C1 segment of cervical spinal cord (tissue), 14 donors: ENCODE results near the gene HBS1L.

Source experiments
- DNase-seq, 14 donors: peaks; one replicate each; lab custom pipeline; 2025; lab: John Stamatoyannopoulos, UW

Gene HBS1L

DNA sequence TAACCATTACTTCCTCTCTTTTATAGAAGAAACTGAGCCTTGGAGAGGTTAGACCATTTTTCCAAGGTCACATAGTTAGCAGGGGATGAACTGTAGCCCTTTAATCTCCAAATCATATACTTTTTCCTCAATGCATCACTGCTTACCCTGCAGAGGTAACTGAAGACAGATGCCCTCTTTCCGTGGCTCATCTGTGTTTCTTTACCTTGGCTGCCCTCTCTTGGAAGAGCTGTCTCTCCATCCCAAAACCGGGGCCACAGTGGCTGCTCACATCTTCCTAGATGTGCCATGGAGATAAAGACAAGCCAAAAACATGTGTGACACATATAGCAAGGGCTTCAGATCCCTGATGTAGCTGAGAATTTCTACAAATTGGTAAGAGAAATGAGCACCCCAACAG is 104.1 kb downstream of the HBS1L start:
- no peak for DNase-seq

DNA sequence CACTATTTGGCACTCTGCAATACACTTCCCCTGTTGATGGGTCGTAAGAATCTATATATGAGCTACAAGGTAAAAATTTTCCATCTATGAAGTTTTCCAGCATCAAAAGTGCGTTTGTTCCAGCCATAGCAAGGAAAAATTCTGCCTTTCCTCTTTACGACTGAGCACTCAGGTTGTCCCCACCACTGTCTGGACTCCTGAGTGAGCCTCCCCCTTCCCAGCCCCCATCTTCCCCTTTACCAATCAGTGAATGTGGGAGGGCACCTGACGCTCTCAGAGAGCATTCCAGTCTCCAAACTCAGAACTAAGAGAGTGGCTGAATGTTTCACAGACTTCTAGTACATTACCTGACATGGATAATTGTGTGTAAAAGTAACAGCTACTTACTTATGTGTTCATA is 104.7 kb downstream of the HBS1L start, which contains the start of gene ALDH8A1:
Gene ALDH8A1 (minus strand): TSS at position 175 of the 400 bp plus-strand sequence. CDS start 48 bp downstream, at position 127.
- no peak for DNase-seq

DNA sequence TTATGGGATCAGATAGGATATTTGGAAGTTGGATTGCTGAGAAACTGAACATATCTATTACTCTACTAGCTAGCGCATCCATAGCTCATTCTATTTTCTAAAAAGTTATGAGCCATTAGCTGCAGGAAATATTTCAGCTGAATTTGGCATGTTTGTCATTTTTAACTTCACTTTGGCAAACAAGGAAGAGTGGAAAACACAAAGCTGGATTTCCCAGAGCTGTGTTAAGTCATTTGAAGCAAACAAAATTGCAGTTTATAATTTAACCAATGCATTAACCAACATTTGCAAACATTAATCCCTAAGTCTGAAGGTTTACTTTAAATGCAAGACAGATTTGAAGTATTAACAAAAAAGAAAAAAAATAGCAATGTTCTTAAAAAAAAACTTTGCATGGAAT is 105.9 kb downstream of the HBS1L start:
- DNase-seq = no peak

DNA sequence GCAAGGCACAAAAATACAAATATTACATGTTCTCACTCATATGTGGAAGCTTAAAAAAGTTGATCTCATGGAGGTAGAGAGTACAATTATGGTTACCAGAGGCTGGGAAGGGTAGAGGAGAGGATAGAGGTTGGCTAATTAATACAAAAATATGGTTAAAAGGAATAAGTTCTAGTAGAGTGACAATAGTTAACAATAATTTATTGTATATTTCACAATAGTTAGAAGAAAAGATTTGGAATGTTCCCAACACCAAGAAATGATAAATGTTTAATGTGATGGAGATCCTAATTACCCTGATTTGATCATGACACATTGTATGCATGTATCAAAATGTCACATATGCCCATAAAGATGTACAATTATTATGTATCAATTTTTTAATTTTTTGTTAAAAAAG is 106.5 kb downstream of the HBS1L start:
- no peak for DNase-seq

DNA sequence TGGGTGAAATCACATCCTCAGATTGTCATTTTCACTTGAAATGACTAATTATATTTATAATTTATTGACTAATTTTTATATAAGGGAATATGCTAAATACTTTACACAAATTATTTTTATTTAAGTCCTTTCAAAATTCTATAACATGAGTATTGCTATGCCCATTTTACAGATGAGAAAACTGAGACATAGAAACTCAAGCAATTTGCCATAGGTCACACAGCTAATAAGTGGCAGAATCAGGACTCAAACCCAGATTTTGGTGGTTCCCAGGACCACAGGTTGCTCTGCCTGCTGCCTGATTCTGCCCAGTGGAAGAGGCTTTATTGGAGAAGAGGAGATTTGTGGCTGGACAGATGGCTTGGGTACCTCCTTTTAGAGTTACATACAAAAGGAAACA is 109.6 kb downstream of the HBS1L start:
- DNase-seq = no peak

DNA sequence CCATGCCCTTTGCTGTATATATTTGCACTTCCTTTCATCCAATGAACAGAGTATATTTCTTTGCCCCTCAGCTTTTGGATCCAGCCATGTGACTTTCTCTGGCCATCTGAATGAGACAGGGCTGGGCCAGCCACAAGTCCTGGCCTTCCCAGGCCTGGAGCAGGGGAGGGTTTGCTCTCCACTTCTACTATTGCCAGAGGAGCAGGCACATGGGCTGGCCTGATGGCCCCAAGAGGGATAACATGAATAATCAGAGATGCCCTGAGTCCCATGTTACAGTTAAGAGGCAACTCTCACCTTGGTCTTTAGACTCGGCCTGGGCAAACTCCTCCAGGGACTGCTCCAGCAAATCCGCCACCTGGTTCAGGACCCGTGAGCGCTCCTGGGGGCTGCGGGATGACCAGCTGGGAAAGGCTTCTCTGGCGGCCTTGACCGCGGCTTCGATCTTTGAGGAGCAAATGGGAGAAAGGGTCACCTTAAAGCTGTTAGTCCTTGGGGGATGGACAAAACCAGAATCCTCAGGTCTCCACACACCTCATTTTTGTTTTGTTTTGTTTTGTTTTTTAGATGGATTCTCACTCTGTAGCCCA is 111.0 kb downstream of the HBS1L start:
- no peak for DNase-seq

DNA sequence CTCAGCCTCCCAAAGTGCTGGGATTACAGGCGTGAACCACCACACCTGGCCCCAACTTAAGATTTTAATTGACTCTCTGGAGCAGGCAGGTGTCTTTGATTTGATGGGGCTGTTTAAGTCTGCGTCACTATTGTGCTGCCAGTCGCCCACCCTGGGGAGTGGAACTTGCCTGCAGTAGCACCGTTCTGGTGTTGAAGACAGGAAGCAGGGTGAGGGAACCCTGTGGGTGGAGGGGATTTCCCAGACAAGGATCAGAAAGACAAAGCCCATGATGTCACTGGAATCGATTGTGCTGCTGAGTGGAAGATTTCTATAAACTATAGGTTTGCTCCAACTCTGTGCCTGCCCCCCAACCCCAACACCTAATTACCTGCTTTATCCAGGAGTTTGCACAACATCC is 115.7 kb downstream of the HBS1L start:
- no peak for DNase-seq

DNA sequence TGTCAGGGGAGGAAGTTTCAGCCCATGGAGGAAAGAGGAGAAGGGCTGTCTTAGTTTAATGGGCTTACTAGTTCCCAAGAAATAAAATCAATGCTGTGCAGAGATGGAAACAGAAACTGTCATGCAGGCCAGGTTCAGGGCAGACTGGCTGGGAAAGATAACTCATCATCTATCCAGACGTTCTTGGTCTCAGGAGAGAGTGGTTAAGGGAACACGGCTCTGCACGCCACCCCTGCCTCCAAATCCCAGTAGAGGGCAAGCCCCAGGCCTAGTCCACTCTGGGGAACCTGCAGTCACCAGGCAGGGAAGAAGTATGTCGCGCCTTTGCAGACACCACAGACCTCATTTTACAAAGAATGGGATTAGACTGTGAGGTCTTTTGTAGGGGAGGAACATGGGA is 117.2 kb downstream of the HBS1L start:
- no peak for DNase-seq

DNA sequence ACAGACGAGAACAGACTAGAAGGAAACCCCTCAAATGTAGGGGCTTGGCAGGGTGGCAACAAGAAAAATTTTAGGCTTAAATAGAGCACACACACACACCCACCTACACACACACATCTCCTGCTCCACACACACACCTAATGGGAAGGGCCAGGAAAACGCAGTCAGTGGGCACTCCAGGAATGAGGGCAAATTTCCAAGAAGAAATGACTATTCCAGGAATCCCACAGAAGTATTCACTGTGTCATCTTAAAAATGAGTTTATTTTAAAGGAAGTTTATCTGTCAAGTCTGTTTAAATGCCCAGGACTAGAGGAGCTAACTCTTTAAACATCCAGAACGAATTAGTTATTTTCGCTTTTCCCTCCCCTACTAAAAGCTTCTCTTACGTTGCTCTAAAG is 117.7 kb downstream of the HBS1L start:
- DNase-seq = no peak

DNA sequence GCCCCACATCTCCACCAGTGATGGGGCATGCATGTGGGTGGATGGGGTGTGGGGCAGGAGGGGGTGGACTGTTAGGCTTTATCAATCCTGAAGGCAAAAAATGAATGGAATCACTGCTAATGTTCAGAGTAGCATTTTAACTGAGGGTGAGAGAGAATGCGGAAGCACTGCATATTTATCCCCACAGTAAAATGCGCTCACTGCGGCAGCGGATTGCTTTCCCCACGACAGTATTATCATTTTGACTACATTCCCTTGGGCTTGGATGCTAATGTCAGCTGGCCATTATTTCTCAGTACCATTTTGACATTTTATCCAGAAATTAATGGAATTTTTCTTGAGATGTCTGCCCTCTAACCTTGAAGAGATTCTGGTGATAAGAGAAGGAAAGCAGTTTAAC is 118.1 kb downstream of the HBS1L start:
- DNase-seq = no peak

DNA sequence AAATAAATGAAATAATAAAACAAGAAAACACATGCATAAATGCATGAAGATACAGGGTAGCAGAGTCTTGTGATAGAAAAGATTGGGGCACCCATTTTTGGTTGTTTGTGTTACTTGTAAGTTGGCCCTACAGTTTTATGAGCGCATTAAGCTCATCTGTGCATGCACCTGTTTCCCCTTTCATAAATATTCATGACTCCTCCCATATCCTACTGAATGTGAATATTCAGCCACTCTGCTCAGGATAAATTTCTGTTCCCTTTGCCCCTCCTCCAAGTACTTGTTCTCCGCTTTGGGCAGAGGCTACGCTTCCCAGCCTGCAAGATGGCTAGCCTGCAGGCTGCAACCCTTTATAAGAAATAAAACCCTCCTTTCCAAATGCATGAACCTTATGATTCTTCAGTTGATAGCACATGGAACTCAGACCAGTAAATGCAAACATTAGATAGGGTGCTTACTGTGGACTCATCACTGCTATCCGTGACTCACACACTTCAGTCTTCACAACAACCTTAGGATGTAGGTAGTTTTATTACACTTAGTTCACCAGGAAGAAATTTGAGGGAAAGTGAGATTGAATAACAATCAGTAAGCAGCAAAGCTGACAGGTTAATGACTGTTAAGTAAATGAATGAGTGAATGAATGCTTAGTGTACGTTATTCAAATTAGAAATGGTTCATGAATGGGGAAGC is 119.7 kb downstream of the HBS1L start:
- no peak for DNase-seq

DNA sequence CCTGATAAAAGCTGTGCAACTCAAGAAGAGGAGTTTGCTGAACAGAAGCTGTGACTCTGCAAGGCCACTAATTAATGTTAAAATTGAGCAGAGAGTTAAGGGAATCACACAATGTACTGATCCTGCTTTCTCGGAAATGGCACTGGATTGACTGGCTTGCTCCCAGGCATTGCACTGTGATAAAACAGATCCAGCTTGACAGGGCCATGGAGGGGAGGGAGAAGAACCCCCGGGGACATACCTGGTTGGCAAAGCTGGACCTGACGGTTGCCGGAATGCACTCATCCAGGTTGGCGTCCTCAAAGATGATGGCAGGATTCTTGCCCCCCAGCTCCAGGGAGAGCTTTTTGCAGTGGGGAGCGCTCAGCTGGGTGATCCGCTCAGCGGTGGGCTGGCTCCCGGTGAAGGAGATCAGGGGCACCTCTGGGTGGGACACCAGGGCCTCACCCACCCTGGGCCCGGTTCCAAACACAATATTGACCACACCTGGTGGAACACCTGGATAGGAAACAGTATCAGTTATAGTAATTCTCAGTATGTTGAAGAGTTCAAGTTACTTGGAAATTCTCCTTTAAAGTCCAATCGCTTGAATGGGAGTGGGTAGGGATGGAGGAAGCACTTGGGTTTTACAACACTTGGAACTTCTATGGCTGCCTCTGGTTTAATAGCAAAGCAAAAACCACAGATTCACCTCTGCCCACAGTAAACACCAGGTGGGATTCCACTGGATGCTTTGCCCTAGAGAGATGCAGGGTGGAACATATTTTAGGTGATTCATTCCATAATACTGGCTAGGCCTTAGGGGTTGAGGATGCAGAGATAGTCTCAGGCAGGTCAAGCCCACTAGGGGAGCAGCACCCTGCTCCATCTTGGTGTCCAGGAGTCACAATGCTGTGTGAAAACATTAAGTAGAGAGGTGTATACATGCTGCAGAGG is 121.8 kb downstream of the HBS1L start:
- no peak for DNase-seq

DNA sequence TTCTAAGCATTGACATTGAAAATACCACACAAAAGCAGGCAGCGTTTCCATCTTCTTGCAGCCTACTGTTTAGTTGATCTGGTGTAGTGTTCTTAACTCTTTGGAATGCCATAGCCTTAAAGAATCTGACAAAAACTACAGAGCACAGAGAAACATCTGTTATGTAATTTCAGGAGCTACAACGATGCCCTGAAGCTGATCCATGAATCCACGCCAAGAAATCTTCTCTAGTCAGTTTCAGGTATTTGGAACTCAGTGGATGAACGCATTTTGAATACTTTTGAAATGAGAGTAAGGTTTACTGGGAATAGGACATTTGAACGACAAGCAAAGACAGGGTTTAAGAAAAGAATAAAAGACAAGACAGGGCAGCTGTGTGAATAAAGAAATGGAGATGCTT is 122.5 kb downstream of the HBS1L start:
- no peak for DNase-seq

DNA sequence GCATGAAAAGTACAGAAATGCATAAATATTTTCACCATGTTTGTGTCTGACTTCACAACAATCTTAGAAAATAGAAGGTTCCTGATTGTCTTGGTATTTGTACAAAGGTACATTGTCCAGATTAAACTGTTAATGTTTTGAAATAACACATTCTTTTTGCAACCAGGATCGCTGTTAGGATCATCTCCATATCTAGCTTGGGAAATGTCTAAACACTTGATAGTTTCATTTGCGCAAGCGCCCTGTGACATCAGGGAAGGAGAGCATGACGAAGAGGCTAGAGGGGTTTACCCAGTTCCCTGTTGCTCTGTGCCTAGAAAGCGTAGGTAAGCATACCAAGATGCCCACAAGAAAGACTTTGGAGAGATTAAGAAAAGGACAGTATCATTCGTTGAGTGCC is 124.2 kb downstream of the HBS1L start:
- no peak for DNase-seq

DNA sequence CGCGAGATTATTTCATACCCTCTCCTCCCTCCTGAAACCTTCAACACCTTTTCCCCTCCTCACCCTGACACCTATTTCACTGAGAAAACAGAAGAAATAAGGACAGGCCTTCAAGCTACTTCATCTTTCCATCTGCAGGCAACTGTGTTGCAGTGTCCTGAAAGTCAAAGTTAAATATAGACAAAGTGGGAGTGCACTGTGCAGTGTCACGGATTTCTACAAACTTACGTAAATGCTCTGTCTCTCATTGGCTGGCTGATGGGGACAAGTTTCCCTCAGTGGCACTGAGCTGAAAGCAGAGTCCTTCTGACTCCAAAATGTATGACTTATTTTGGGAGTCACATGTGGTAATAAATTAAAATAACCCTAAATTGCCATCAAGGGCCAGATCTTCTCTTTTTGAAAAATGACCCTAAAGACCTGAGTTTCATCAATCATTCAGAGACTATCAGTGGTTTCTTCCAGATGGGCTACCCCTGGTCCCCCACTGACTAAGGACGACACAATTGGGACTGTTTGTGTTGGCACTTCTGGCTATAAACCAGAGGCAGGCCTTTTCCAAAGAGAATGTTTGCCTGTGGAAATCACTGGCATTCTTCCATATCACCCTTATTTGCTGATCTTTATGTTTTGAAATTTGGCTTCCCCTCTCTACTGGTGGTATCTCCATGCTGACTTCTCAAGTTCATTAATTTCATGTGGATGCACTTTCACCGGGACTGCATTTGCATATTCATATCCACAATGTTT is 126.3 kb downstream of the HBS1L start:
- DNase-seq = no peak

DNA sequence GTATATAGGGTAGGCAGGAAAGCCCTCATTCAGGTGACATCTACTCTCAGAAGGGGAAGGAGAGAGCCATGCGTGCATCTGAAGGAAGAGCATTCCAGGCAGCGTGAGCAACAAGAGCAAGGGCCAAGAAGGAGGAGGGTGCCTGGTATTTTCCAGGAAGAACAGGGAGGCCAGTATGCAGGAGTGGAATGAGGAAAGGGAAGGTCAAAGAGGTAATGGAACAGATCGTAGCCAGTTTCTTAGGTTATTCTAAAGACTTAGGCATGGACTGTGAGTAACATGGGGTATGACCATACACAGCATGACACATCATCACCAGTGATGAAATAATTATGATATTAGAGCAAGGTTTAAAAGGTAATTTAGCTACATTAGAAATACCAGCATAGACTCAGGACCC is 128.8 kb downstream of the HBS1L start:
- DNase-seq = no peak

DNA sequence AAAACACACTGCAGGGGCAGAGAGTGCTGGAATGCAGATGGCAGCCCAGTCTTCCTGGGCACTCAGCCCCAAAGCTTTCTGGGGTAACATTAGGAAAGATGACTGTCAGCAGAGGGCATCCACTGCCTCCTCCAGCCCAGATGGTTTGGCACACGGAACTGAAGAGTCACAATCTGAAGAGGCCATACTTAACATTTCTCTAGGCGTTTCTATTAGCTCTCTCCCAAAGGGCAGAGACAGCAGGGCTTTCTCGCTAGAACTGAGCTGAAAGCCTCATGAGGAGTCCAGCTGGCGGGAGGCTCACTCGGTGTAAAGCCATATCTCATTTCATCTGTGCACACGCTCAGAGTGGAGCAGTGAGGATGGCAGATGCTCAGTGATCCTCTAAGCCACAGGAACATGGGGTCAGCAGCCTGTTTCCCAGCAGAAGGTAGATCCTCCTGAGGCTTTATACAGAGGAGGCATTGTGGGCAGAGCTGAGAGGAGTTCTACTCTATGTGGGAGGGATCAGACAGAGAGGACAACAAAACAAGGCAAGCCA is 132.8 kb downstream of the HBS1L start:
- DNase-seq = no peak

DNA sequence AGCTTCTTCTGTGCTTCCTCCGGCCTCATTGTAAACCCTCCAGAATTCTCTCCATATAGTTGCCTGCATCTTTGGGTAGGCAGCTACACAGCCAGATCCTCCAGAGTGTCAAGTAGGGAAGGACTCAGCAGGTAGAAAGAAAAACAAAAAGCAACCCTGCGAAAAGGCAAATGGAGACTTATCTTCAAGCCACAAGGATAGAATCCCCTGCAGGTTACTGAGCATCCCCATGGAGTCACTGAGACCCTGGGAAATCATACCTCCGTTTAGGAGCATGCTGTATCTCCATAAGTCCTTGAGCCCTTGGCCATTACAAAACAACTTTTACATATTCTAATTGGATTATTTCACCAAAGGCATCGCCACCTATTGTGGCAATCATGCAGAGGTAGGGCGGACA is 133.3 kb downstream of the HBS1L start:
- no peak for DNase-seq

DNA sequence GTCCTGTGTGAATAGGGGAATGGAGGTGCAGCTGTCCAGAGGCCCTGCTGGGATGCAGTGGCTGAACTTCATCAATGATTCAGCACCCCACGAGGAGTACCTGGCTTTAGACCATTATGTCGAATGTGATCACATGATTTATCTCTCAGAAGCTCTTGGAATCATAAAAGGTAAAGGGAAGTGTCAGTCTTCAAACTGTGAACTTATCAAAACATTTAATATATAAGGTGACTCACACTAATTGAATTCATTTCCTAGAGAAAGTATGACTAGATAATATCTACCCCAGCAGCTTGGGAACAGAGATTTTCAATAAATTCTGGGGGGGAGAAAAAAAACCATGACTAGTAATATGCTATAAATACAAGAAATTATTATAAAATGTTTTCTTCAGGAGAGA is 134.2 kb downstream of the HBS1L start:
- no peak for DNase-seq

DNA sequence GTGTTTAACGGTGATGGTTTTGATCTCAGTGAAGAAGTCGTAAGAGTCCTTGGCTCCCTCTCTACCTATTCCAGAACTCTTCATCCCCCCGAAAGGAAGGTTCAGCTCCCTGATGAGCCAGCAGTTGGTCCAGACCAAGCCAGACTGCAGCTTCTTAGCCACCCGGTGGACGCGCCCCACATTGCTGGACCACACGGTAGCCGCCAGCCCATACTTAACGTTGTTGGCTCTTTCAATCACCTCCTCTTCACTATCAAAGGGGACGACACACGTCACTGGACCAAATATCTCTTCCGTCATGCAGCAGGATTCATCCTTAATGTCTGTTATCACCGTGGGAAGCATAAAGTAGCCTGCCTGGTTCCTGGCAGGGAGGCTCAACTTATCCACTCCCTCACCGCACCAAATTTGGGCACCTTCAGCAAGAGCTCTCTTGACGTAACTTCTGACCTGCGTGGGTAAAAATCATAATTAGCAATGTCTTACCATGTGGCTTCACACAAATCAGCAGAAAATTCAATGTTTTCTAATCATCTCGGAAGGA is 136.1 kb downstream of the HBS1L start:
- no peak for DNase-seq

DNA sequence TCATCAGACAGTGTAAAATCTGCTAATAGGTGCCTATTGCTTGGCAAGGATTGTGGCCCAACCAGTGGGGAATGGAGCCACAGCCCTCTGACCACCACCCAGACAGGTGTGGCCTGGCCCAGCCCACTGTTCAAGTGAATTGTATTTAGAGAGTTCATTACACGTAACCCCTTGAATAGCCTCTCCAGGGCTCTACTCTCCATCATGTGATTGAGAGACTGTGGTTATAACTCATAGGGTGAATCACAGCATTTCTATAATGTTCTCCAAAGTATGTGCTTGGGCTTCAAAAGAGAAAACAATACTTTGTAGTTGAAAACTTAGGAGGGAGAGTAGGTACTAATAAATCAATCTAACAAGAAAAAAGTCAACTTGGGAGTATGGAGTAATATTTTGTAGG is 143.1 kb downstream of the HBS1L start:
- no peak for DNase-seq
